Measurements from ENCODE around the gene HOXB6. TPM values are rescaled to one million over a fixed set of nuclear protein-coding genes. Genes with fewer than 3 reads are reported as not detected.

Gene HOXB6
- polyA plus RNA-seq, 4 donors: 0.45 to 17.5 (median 4.0) TPM

- Histone ChIP-seq H3K36me3 (ENCODE audit: control insufficient read depth in 3 of 3, insufficient read depth in 2 of 3, low read depth in 1 of 3, low read length in 3 of 3) (no peaks in the 10 kb centered on the region), H3K27me3 (ENCODE audit: control insufficient read depth in 3 of 3, insufficient read depth in 3 of 3, low read length in 3 of 3) (peaks cover 14 to 98% (median 51%) of the 10 kb centered on the region in 3 donors), H3K4me3 (ENCODE audit: low read depth in 1 of 3, low read length in 3 of 3) (peak overlapping the region; percentile 7 to 41 (median 21)), H3K4me1 (ENCODE audit: control insufficient read depth in 3 of 3, insufficient read depth in 2 of 3, low read depth in 1 of 3, low read length in 2 of 3) (peaks cover 0 to 21% (median 0%) of the 10 kb centered on the region in 3 donors), H3K27ac (ENCODE audit: low read depth in 1 of 3, low read length in 2 of 3) (no peak overlapping the region), H3K9me3 (ENCODE audit: control insufficient read depth in 2 of 2, insufficient read depth in 1 of 2, low read depth in 1 of 2, low read length in 1 of 2) (no peaks in the 10 kb centered on the region)
- FAIRE-seq (no peak), DNase-seq (no peak)
- WGBS, 3 donors: 5 to 8% (median 8%) methylated on average over 55 of the region's 55 CpGs
Observed at GRCh38 chr17:48613862-48614694, 9.3 kb upstream of the HOXB6 start.

GRCh38 chr17:48612854-48613691 lies 8.3 kb upstream of the HOXB6 start:
- H3K4me1 ChIP-seq (ENCODE audit: control insufficient read depth in 3 of 3, insufficient read depth in 2 of 3, low read depth in 1 of 3, low read length in 2 of 3): peaks cover 0 to 16% (median 0%) of the 10 kb centered on the region in 3 donors
- WGBS, 3 donors: 2 to 10% (median 9%) methylated on average over 61 to 67 of the region's 67 CpGs
- H3K36me3 ChIP-seq (ENCODE audit: control insufficient read depth in 3 of 3, insufficient read depth in 2 of 3, low read depth in 1 of 3, low read length in 3 of 3): no peaks in the 10 kb centered on the region
- no peak for FAIRE-seq
- H3K27me3 ChIP-seq (ENCODE audit: control insufficient read depth in 3 of 3, insufficient read depth in 3 of 3, low read length in 3 of 3): peaks cover 14 to 98% (median 53%) of the 10 kb centered on the region in 3 donors
- DNase-seq: peak in 1 of 2 donors; percentile 62
- H3K4me3 ChIP-seq (ENCODE audit: low read depth in 1 of 3, low read length in 3 of 3): peak overlapping the region; percentile 16 to 36 (median 25)
- H3K9me3 ChIP-seq (ENCODE audit: control insufficient read depth in 2 of 2, insufficient read depth in 1 of 2, low read depth in 1 of 2, low read length in 1 of 2): no peaks in the 10 kb centered on the region
- H3K27ac ChIP-seq (ENCODE audit: low read depth in 1 of 3, low read length in 2 of 3): peak overlapping the region in 1 of 3 donors; percentile 62

GRCh38 chr17:48612456-48612853 lies 7.7 kb upstream of the HOXB6 start:
- DNase-seq: no peak
- Histone ChIP-seq H3K27ac (ENCODE audit: low read depth in 1 of 3, low read length in 2 of 3) (peak overlapping the region in 1 of 3 donors; percentile 24), H3K4me1 (ENCODE audit: control insufficient read depth in 3 of 3, insufficient read depth in 2 of 3, low read depth in 1 of 3, low read length in 2 of 3) (peaks cover 0 to 16% (median 0%) of the 10 kb centered on the region in 3 donors), H3K4me3 (ENCODE audit: low read depth in 1 of 3, low read length in 3 of 3) (peak overlapping the region; percentile 16 to 30 (median 25)), H3K9me3 (ENCODE audit: control insufficient read depth in 2 of 2, insufficient read depth in 1 of 2, low read depth in 1 of 2, low read length in 1 of 2) (no peaks in the 10 kb centered on the region), H3K36me3 (ENCODE audit: control insufficient read depth in 3 of 3, insufficient read depth in 2 of 3, low read depth in 1 of 3, low read length in 3 of 3) (peaks cover 0 to 3% (median 0%) of the 10 kb centered on the region in 3 donors), H3K27me3 (ENCODE audit: control insufficient read depth in 3 of 3, insufficient read depth in 3 of 3, low read length in 3 of 3) (peaks cover 10 to 98% (median 47%) of the 10 kb centered on the region in 3 donors)
- WGBS, 3 donors: 7 to 10% (median 9%) methylated on average over 15 of the region's 15 CpGs
- FAIRE-seq: no peak

GRCh38 chr17:48611681-48612455 lies 7.1 kb upstream of the HOXB6 start:
- Histone ChIP-seq H3K9me3 (ENCODE audit: control insufficient read depth in 2 of 2, insufficient read depth in 1 of 2, low read depth in 1 of 2, low read length in 1 of 2) (no peaks in the 10 kb centered on the region), H3K4me1 (ENCODE audit: control insufficient read depth in 3 of 3, insufficient read depth in 2 of 3, low read depth in 1 of 3, low read length in 2 of 3) (peaks cover 0 to 16% (median 0%) of the 10 kb centered on the region in 3 donors), H3K27ac (ENCODE audit: low read depth in 1 of 3, low read length in 2 of 3) (peak overlapping the region in 1 of 3 donors; percentile 70), H3K27me3 (ENCODE audit: control insufficient read depth in 3 of 3, insufficient read depth in 3 of 3, low read length in 3 of 3) (peaks cover 11 to 97% (median 45%) of the 10 kb centered on the region in 3 donors), H3K36me3 (ENCODE audit: control insufficient read depth in 3 of 3, insufficient read depth in 2 of 3, low read depth in 1 of 3, low read length in 3 of 3) (peaks cover 0 to 7% (median 0%) of the 10 kb centered on the region in 3 donors), H3K4me3 (ENCODE audit: low read depth in 1 of 3, low read length in 3 of 3) (peak overlapping the region in 1 of 3 donors; percentile 63)
- FAIRE-seq (no peak), DNase-seq (no peak)
- WGBS, 3 donors: 10 to 13% (median 13%) methylated on average over 32 to 36 of the region's 36 CpGs

GRCh38 chr17:48611213-48611612 lies 6.4 kb upstream of the HOXB6 start:
- Histone ChIP-seq H3K9me3 (ENCODE audit: control insufficient read depth in 2 of 2, insufficient read depth in 1 of 2, low read depth in 1 of 2, low read length in 1 of 2) (no peaks in the 10 kb centered on the region), H3K36me3 (ENCODE audit: control insufficient read depth in 3 of 3, insufficient read depth in 2 of 3, low read depth in 1 of 3, low read length in 3 of 3) (peaks cover 0 to 7% (median 0%) of the 10 kb centered on the region in 3 donors), H3K4me1 (ENCODE audit: control insufficient read depth in 3 of 3, insufficient read depth in 2 of 3, low read depth in 1 of 3, low read length in 2 of 3) (peaks cover 0 to 16% (median 0%) of the 10 kb centered on the region in 3 donors), H3K4me3 (ENCODE audit: low read depth in 1 of 3, low read length in 3 of 3) (peak overlapping the region; percentile 37 to 63 (median 40)), H3K27me3 (ENCODE audit: control insufficient read depth in 3 of 3, insufficient read depth in 3 of 3, low read length in 3 of 3) (peaks cover 11 to 97% (median 44%) of the 10 kb centered on the region in 3 donors), H3K27ac (ENCODE audit: low read depth in 1 of 3, low read length in 2 of 3) (peak overlapping the region in 2 of 3 donors; percentile 12 to 87)
- no peak for FAIRE-seq
- 2 to 13% (median 9%) methylated on average over 22 of the region's 22 CpGs for WGBS, 3 donors
- no peak for DNase-seq

- peaks cover 7 to 97% (median 38%) of the 10 kb centered on the region in 3 donors for H3K27me3 ChIP-seq (ENCODE audit: control insufficient read depth in 3 of 3, insufficient read depth in 3 of 3, low read length in 3 of 3)
- H3K4me1 ChIP-seq (ENCODE audit: control insufficient read depth in 3 of 3, insufficient read depth in 2 of 3, low read depth in 1 of 3, low read length in 2 of 3): peaks cover 0 to 16% (median 0%) of the 10 kb centered on the region in 3 donors
- peak within 1 kb of the TSS in 2 of 3 donors; percentile 75 to 87 for H3K27ac ChIP-seq (ENCODE audit: low read depth in 1 of 3, low read length in 2 of 3)
- peak within 1 kb of the TSS; percentile 40 to 63 (median 57) for H3K4me3 ChIP-seq (ENCODE audit: low read depth in 1 of 3, low read length in 3 of 3)
- peaks cover 0 to 7% (median 0%) of the 10 kb centered on the region in 3 donors for H3K36me3 ChIP-seq (ENCODE audit: control insufficient read depth in 3 of 3, insufficient read depth in 2 of 3, low read depth in 1 of 3, low read length in 3 of 3)
- DNase-seq (peak in 1 of 2 donors; percentile 69), FAIRE-seq (no peak)
- 1 to 3% (median 2%) methylated on average over 76 to 79 of the region's 79 CpGs for WGBS, 3 donors
- H3K9me3 ChIP-seq (ENCODE audit: control insufficient read depth in 2 of 2, insufficient read depth in 1 of 2, low read depth in 1 of 2, low read length in 1 of 2): no peaks in the 10 kb centered on the region
Observed at GRCh38 chr17:48610282-48611211, 5.8 kb upstream of the HOXB6 start, which contains the start of gene HOXB7. Gene HOXB7, minus strand, starts transcription at chr17:48611017. Its CDS starts 99 bp downstream, at chr17:48610918.

- H3K27ac ChIP-seq (ENCODE audit: low read depth in 1 of 3, low read length in 2 of 3): peak overlapping the region in 2 of 3 donors; percentile 75 to 87
- H3K4me3 ChIP-seq (ENCODE audit: low read depth in 1 of 3, low read length in 3 of 3): peak overlapping the region; percentile 40 to 63 (median 57)
- FAIRE-seq (no peak), DNase-seq (no peak)
- 6 to 9% (median 8%) methylated on average over 15 of the region's 15 CpGs for WGBS, 3 donors
- H3K4me1 ChIP-seq (ENCODE audit: control insufficient read depth in 3 of 3, insufficient read depth in 2 of 3, low read depth in 1 of 3, low read length in 2 of 3): peaks cover 0 to 19% (median 0%) of the 10 kb centered on the region in 3 donors
- peaks cover 0 to 7% (median 0%) of the 10 kb centered on the region in 3 donors for H3K36me3 ChIP-seq (ENCODE audit: control insufficient read depth in 3 of 3, insufficient read depth in 2 of 3, low read depth in 1 of 3, low read length in 3 of 3)
- peaks cover 7 to 97% (median 38%) of the 10 kb centered on the region in 3 donors for H3K27me3 ChIP-seq (ENCODE audit: control insufficient read depth in 3 of 3, insufficient read depth in 3 of 3, low read length in 3 of 3)
- H3K9me3 ChIP-seq (ENCODE audit: control insufficient read depth in 2 of 2, insufficient read depth in 1 of 2, low read depth in 1 of 2, low read length in 1 of 2): peaks cover 0 to 5% of the 10 kb centered on the region in 2 donors
Observed at GRCh38 chr17:48609759-48610281, 5.0 kb upstream of the HOXB6 start.

Data from small intestine (tissue), 7 donors.